ENCODE measurements around the gene HOXA6.

DNA sequence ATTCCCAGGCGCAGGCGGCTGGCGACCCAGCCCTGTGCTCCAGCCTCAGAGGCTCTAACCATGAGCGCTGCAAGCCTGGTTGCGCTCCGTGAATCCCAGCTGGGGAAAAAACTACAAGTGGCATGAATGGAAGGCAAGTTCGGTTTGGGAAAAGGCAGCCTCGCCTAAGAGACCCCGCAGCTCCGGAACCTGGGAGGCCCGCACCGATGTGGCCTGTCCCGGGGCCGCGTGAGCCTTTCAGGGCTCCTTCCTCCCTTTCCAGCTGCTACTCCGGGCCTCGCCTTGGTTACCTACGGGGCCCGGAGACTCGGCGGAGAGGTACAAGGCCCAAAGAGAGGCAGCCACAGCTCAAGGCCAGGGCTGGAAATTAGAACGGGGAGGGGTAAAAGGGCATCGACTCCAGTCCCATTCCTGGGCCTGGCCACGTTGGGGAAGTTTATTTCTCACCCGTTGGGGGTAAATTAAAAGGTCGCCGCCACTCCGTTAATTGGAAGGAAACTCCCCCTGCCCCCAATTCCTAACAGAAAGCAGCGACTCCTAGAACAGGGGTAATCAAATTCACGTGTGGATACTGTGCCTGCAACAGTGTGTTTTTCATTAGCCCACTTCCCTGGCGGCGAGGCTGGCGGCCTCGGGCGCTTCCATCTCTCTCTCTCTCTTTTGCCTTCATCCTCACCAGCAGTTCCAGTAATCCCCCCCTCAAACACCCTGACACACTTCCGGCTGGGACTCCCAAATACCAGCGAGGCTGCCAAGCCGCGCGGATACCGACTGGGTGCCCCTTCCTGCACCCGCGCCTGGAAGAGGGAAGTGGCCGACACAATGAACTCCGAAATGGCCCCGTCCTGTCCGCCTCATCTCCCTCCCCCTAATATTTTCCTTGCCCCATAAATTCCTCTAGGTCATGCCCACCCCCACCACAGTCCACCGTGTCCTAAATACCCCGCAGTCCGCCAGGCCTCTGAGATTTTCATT, 19.2 kb upstream of the HOXA6 start:
- TF ChIP-seq, protein P1, sequence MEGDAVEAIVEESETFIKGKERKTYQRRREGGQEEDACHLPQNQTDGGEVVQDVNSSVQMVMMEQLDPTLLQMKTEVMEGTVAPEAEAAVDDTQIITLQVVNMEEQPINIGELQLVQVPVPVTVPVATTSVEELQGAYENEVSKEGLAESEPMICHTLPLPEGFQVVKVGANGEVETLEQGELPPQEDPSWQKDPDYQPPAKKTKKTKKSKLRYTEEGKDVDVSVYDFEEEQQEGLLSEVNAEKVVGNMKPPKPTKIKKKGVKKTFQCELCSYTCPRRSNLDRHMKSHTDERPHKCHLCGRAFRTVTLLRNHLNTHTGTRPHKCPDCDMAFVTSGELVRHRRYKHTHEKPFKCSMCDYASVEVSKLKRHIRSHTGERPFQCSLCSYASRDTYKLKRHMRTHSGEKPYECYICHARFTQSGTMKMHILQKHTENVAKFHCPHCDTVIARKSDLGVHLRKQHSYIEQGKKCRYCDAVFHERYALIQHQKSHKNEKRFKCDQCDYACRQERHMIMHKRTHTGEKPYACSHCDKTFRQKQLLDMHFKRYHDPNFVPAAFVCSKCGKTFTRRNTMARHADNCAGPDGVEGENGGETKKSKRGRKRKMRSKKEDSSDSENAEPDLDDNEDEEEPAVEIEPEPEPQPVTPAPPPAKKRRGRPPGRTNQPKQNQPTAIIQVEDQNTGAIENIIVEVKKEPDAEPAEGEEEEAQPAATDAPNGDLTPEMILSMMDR (IDR thresholded peaks at IDR 0.05), result no peak
- no peak for TF ChIP-seq POLR2A (IDR thresholded peaks at IDR 0.05)

Measured in esophagus squamous epithelium (tissue), 4 donors.